ENCODE measurements around the gene WSCD2. TPM values are rescaled to one million over a fixed set of nuclear protein-coding genes. Genes with fewer than 3 reads are reported as not detected.

WSCD2 gene
- total and polyA plus RNA-seq, 12 donors: 0.01 to 2.8 (median 0.44) TPM; not detected in 3

DNA sequence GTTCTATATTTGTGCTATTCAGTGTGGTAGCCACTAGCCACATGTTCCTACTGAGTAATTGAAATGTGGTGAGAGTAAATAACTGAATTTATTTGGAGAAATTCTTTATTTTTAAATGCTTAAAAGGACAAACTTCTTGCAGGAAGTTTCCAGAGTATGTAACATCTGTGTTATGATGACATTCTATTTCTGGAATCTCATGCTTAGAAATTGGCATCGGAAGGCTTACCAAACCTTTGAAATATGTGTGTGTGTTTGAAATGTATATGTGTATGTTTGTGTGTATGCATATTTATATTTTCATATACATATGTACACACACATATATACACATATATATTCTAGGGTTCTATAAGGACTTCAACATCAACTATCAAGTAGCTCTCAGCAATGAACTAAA, 12.4 kb upstream of the WSCD2 start:
- TF ChIP-seq, protein P1, sequence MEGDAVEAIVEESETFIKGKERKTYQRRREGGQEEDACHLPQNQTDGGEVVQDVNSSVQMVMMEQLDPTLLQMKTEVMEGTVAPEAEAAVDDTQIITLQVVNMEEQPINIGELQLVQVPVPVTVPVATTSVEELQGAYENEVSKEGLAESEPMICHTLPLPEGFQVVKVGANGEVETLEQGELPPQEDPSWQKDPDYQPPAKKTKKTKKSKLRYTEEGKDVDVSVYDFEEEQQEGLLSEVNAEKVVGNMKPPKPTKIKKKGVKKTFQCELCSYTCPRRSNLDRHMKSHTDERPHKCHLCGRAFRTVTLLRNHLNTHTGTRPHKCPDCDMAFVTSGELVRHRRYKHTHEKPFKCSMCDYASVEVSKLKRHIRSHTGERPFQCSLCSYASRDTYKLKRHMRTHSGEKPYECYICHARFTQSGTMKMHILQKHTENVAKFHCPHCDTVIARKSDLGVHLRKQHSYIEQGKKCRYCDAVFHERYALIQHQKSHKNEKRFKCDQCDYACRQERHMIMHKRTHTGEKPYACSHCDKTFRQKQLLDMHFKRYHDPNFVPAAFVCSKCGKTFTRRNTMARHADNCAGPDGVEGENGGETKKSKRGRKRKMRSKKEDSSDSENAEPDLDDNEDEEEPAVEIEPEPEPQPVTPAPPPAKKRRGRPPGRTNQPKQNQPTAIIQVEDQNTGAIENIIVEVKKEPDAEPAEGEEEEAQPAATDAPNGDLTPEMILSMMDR (IDR thresholded peaks at IDR 0.05): no peak
- WGBS, 2 donors: 22 to 35% methylated on average over 1 of the region's 1 CpG
- Histone ChIP-seq H3K4me3 (no peak overlapping the region), H3K36me3 (no peaks in the 10 kb centered on the region), H3K4me1 (peaks cover 0 to 11% (median 4%) of the 10 kb centered on the region in 9 donors), H3K27ac (no peak overlapping the region), H3K27me3 (peaks cover 0 to 21% (median 0%) of the 10 kb centered on the region in 7 donors), H3K9me3 (no peaks in the 10 kb centered on the region)
- DNase-seq: no peak
- intact Hi-C loops (cut with DNase I): no loop called here
- ATAC-seq: no peak

DNA sequence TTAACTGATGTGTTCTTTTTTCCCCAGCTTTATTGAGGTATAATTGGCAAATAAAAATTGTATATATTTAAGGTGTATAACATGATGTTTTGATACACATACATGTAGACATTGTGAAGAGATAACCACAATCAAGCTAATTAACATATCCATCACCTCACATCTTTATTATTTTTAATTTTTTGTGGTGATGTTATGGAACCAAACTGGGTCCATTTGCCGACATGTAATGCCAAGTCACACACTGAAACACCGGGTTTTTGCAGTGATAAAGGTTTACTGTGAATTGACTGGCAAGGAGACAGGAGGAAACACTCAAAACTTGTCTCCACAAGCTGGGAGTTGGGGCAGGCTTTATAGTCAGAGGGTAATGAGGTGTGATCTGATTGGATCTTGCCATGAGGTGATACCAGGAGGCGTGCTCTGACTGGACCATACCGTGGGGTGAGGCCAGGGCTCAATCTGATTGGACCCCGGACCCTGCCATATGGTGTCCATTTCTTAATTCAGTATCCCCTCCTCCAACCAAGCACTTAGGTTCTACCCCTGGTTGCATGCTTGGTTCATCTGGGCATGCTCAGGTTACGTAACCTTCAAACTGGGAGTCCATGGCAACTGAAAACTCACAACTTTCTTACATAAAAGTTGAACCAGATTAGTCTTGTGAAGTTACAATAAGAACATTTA, 11.8 kb upstream of the WSCD2 start:
- Histone ChIP-seq H3K4me1 (peaks cover 0 to 11% (median 4%) of the 10 kb centered on the region in 9 donors), H3K4me3 (no peak overlapping the region), H3K27ac (no peak overlapping the region), H3K27me3 (peaks cover 0 to 19% (median 0%) of the 10 kb centered on the region in 7 donors), H3K36me3 (no peaks in the 10 kb centered on the region), H3K9me3 (peaks cover 0 to 2% (median 0%) of the 10 kb centered on the region in 11 donors)
- intact Hi-C loops (cut with DNase I): no loop called here
- DNase-seq (no peak), ATAC-seq (no peak)
- TF ChIP-seq, protein P1 (IDR thresholded peaks at IDR 0.05): no peak
- WGBS, 2 donors: 80 to 83% methylated on average over 6 of the region's 6 CpGs

DNA sequence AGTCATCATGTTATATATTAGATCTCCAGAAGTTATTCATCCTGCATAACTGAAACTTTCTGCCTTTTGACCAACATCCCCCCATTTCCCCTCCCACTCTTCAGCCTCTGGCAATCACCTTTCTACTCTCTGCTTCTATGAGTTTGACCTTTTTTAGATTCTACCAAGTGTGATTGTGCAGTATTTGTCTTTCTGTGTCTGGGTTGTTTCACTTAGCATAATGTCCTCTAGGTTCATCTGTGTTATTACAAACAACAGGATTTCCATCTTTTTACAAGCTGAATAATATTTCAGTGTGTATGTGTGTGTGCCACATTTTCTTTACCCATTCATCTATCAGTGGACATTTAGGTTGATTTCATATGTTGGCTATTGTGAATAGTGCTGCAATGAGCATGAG, 11.2 kb upstream of the WSCD2 start:
- DNase-seq (no peak), ATAC-seq (no peak)
- Histone ChIP-seq H3K9me3 (peaks cover 0 to 8% (median 0%) of the 10 kb centered on the region in 11 donors), H3K4me3 (no peak overlapping the region), H3K36me3 (no peaks in the 10 kb centered on the region), H3K27me3 (peaks cover 0 to 17% (median 0%) of the 10 kb centered on the region in 7 donors), H3K4me1 (peaks cover 0 to 6% (median 4%) of the 10 kb centered on the region in 9 donors), H3K27ac (no peak overlapping the region)
- TF ChIP-seq, protein P1 (IDR thresholded peaks at IDR 0.05): no peak
- intact Hi-C loops (cut with DNase I): no loop called here

DNA sequence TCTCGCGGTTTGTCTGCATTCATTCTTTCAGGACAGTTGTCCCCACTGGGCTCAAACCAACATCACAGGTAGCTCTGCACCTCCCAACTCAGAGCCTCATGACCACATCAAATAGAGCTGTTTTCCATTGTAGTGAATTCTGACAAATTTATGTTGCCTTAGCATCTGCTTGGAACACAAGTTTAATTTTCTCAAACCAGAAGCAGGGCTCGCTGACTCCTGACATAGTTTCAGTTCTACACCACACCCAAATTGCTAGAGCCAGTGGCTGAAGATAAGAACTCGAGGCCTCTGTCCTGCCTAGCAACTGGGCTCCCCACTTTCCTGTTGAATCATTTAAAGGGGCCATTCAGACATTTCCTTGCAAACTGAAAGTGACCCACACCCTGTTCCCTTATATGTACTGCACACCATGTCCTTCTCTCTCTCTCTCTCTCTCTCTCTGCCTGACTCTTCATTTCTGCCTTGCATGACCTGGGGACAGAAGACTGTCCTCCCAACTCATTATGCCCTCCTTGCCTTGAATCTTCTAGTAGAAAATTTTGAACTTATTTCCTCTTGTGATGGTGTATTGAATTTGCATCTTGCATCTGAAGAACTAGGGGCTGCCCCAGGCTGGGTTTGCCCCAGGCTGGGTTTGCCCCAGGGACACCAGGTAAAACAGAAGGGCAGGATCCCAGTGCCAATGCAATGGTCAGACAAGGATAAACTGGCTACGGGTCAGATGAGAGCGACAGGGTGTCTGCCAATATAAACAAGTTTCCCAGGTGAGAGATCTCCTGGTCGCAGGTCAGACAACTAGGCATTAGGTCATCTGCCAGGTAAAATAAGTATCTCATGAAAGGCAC, 9.7 kb upstream of the WSCD2 start:
- TF ChIP-seq, protein P1 (IDR thresholded peaks at IDR 0.05): no peak
- H3K4me1 ChIP-seq: peaks cover 0 to 4% (median 0%) of the 10 kb centered on the region in 9 donors
- 66 to 67% methylated on average over 7 of the region's 7 CpGs for WGBS, 2 donors
- H3K36me3 ChIP-seq: no peaks in the 10 kb centered on the region
- ATAC-seq: peak in 4 of 8 donors; percentile 22 to 79 (median 44)
- H3K27me3 ChIP-seq: peaks cover 0 to 23% (median 0%) of the 10 kb centered on the region in 7 donors
- DNase-seq: peak in 1 of 2 donors; percentile 12
- intact Hi-C loops (cut with DNase I): no loop called here
- H3K9me3 ChIP-seq: peaks cover 0 to 10% (median 0%) of the 10 kb centered on the region in 11 donors
- no peak overlapping the region for H3K27ac ChIP-seq
- no peak overlapping the region for H3K4me3 ChIP-seq

Measured in heart right ventricle (tissue), 16 donors.